Omental fat pad (tissue), 4 donors: ENCODE measurements around the gene AKAP14. TPM values are rescaled to one million over a fixed set of nuclear protein-coding genes. Genes with fewer than 3 reads are reported as not detected.

Experiments used
- ATAC-seq: fragments of 150-250 bp; one replicate; pipeline ENCODE4 v1.9.1; 2016; ENCODE audit warnings: mild to moderate bottlenecking, moderate library complexity; ENCODE audit not compliant: low FRiP score
- DNase-seq: peaks from one replicate; pipeline ENCODE4 v3.0.0-alpha.2; 2019; ENCODE audit warnings: low spot score
- CTCF ChIP-seq, 3 donors: fragments of 450-650 bp; IDR thresholded peaks; one replicate each; pipeline ENCODE4 v1.5.1; 2016 to 2017; ENCODE audit warnings: antibody characterized with exemption in 3 of 3, mild to moderate bottlenecking in 3 of 3, moderate library complexity in 2 of 3
- total RNA-seq, 4 donors: library from RNA; depleted of rRNA; stranded (reverse); fragments of >200 nt; gene quantifications; one replicate each; pipeline ENCODE4 v1.1.0, GENCODE V29; 2016

Gene AKAP14
- total RNA-seq, 4 donors from 2014 or later: not detected

- DNase-seq: no peak
- no peak for TF ChIP-seq CTCF (IDR thresholded peaks at IDR 0.05)
These were observed 45.6 kb downstream of the AKAP14 start for GRCh38 chrX:119941336-119941735.

GRCh38 chrX:119942173-119942819 lies 46.6 kb downstream of the AKAP14 start:
- DNase-seq (no peak), ATAC-seq (no peak)
- TF ChIP-seq CTCF (IDR thresholded peaks at IDR 0.05): no peak

More at GRCh38 chrX:119941336-119941735, 45.6 kb downstream of the AKAP14 start:
- no peak for ATAC-seq

- ATAC-seq (peak; percentile 9), DNase-seq (no peak)
- no peak for TF ChIP-seq CTCF (IDR thresholded peaks at IDR 0.05)
These were observed 47.1 kb downstream of the AKAP14 start for GRCh38 chrX:119942831-119943184.

GRCh38 chrX:119943185-119943988 lies 47.7 kb downstream of the AKAP14 start, which contains the start of gene NKAP:
Gene NKAP (minus strand): TSS chrX:119943751. CDS start chrX:119943605, 146 bp downstream.
- ATAC-seq (peak; percentile 91), DNase-seq (peak; percentile 27)
- no peak for TF ChIP-seq CTCF (IDR thresholded peaks at IDR 0.05)

GRCh38 chrX:119945481-119945880 lies 49.8 kb downstream of the AKAP14 start:
- no peak for ATAC-seq
- no peak for DNase-seq
- no peak for TF ChIP-seq CTCF (IDR thresholded peaks at IDR 0.05)

- DNase-seq (no peak), ATAC-seq (no peak)
- TF ChIP-seq CTCF (IDR thresholded peaks at IDR 0.05): no peak
These were observed 52.7 kb downstream of the AKAP14 start for GRCh38 chrX:119948381-119948780.
